K562 (cell line): Measurements from ENCODE around the gene TMEM131L. TPM values are rescaled to one million over a fixed set of nuclear protein-coding genes. Genes with fewer than 3 reads are reported as not detected.

Experiments used
- ATAC-seq: fragments of 200-7000 bp; cut with Tn5 transposase; 3 replicates; pipeline ENCODE4 v1.9.1; 2020; ENCODE audit warnings: moderate library complexity
- BruUV-seq: library from RNA; stranded (reverse); fragments of 400-500 nt; replicated peaks from 2 replicates; lab custom pipeline; 2021; lab: Mats Ljungman, UMichigan
- CTCF ChIA-PET: fragments of 300-600 bp; formaldehyde crosslinking; extraction: SDS; loops from one replicate; lab custom pipeline; 2021; ENCODE audit warnings: low intra/inter-chr PET ratio; lab: Yijun Ruan, JAX
- POLR2A ChIA-PET: fragments of 300-600, 350-650 bp; sonication (Branson Sonifier 250); formaldehyde crosslinking; extraction: SDS; loops from one replicate; lab custom pipeline; 2021; ENCODE audit warnings: antibody characterized with exemption, inconsistent platforms; lab: Yijun Ruan, JAX
- DNase-seq, 4 experiments: peaks; one replicate each; pipeline versions ENCODE4 v3.0.0 to v3.0.0-alpha.2; 2011 to 2018; ENCODE audit warnings: low spot score in 3 of 4, mixed read lengths in 3 of 4; ENCODE audit errors: extremely low read depth in 1 of 4
- FAIRE-seq: peaks from 2 replicates; lab custom pipeline; 2011; peaks lifted over from hg19 to GRCh38; lab: Jason Lieb, UNC
- H2AFZ ChIP-seq: 2 replicates; pipeline ENCODE4 v1.6.0; 2011; ENCODE audit warnings: low read depth, low read length, control low read depth, inconsistent platforms
- H3K27ac ChIP-seq: fragments of 200-600 bp; 3 replicates; pipeline ENCODE4 v1.8.0; 2011; ENCODE audit warnings: low read depth, mild to moderate bottlenecking, control low read depth, inconsistent platforms, low read length, moderate library complexity, mixed read lengths; ENCODE audit errors: extremely low read depth
- H3K27me3 ChIP-seq, 2 experiments: fragments of 300-600 bp in 1 of 2; 2 replicates in 1 of 2; 3 replicates in 1 of 2; pipeline versions ENCODE4 v1.6.0 to v1.8.0; 2011; ENCODE audit warnings: inconsistent platforms in 2 of 2, low read length in 2 of 2, mild to moderate bottlenecking in 1 of 2, mixed read lengths in 1 of 2, moderate library complexity in 1 of 2; ENCODE audit not compliant: control insufficient read depth in 2 of 2, insufficient read depth in 2 of 2
- H3K36me3 ChIP-seq: fragments of 300-600 bp; 3 replicates; pipeline ENCODE4 v1.8.0; 2011; ENCODE audit warnings: mild to moderate bottlenecking, low read length, inconsistent platforms; ENCODE audit not compliant: control insufficient read depth, insufficient read depth
- H3K4me1 ChIP-seq, 2 experiments: fragments of 200-600 bp in 1 of 2; replicated peaks in 1 of 2; 2 replicates in 1 of 2; 3 replicates in 1 of 2; pipeline versions ENCODE4 v1.5.1 to v1.8.0; 2011; ENCODE audit warnings: inconsistent platforms in 2 of 2, low read length in 2 of 2, mild to moderate bottlenecking in 1 of 2, mixed read lengths in 1 of 2, moderate library complexity in 1 of 2; ENCODE audit not compliant: control insufficient read depth in 2 of 2, insufficient read depth in 2 of 2
- H3K4me2 ChIP-seq: 2 replicates; pipeline ENCODE4 v1.6.1; 2011; ENCODE audit warnings: low read length, control low read depth, inconsistent platforms, mixed read lengths; ENCODE audit not compliant: insufficient read depth
- H3K4me3 ChIP-seq: fragments of 200-600 bp; sonication (generic), shearing (Covaris generic); 2 replicates; pipeline ENCODE4 v1.5.1; 2016; ENCODE audit warnings: control low read depth, inconsistent platforms
- H3K79me2 ChIP-seq: fragments of 200-600 bp; 3 replicates; pipeline ENCODE4 v1.8.0; 2011; ENCODE audit warnings: low read length, inconsistent platforms; ENCODE audit not compliant: control insufficient read depth, insufficient read depth
- H3K9ac ChIP-seq, 2 experiments: 2 replicates each; pipeline versions ENCODE4 v1.6.0 to v1.6.1; 2011; ENCODE audit warnings: low read depth in 2 of 2, low read length in 2 of 2, control low read depth in 1 of 2, inconsistent platforms in 1 of 2, mild to moderate bottlenecking in 1 of 2, mixed read lengths in 1 of 2; ENCODE audit not compliant: insufficient read depth in 1 of 2
- H3K9me1 ChIP-seq: one replicate; pipeline ENCODE4 v1.6.0; 2011; ENCODE audit warnings: inconsistent platforms, mild to moderate bottlenecking, low read length, moderate library complexity; ENCODE audit not compliant: control insufficient read depth, insufficient read depth
- H3K9me3 ChIP-seq: replicated peaks from 2 replicates; pipeline ENCODE4 v1.5.1; 2011; ENCODE audit warnings: low read depth, low read length, inconsistent platforms; ENCODE audit not compliant: control insufficient read depth, insufficient read depth
- H4K20me1 ChIP-seq: replicated peaks from 2 replicates; pipeline ENCODE4 v1.6.1; 2011; ENCODE audit warnings: low read length, inconsistent platforms, mixed read lengths; ENCODE audit not compliant: control insufficient read depth, insufficient read depth
- L3MBTL2 ChIP-seq: fragments of 450-650 bp; IDR thresholded peaks from 2 replicates; pipeline ENCODE4 v1.6.1; 2016; ENCODE audit warnings: mild to moderate bottlenecking, moderate library complexity
- SNRNP70 ChIP-seq: fragments of 200-400 bp; formaldehyde crosslinking; optimal IDR thresholded peaks from 2 replicates; pipeline ENCODE3; 2017; ENCODE audit warnings: low read depth, low read length
- ZNF12 ChIP-seq: sonication (generic); formaldehyde crosslinking; IDR thresholded peaks from 2 replicates; pipeline ENCODE4 v1.4.0; 2020; ENCODE audit warnings: mild to moderate bottlenecking, missing genetic modification reagents
- ZNF507 ChIP-seq: conservative IDR thresholded peaks from 2 replicates; pipeline ENCODE4 v1.6.1; 2017; ENCODE audit warnings: missing genetic modification characterization, missing compliant biosample characterization
- WGBS: fragments of 100-300 bp; shearing (Covaris generic); methylation state at CpG from one replicate; pipeline ENCODE4 v1.1.6; 2016; ENCODE audit warnings: low coverage, mixed read lengths; ENCODE audit not compliant: insufficient coverage; ENCODE audit errors: missing lambda C conversion rate; 5-methylcytosine and 5-hydroxymethylcytosine counted together
- in situ Hi-C: fragments of 300-500 bp; cut with MboI; formaldehyde crosslinking; loops from 4 replicates; pipeline ENCODE4 v1.15.0; 2018; ENCODE audit warnings: inconsistent platforms, mixed read lengths
- intact Hi-C: fragments of 100-400 bp; cut with micrococcal nuclease; formaldehyde crosslinking; loops from 2 replicates; pipeline ENCODE4 v1.14.2; 2022
- polyA plus RNA-seq, 8 experiments: library from polyadenylated mRNA; depleted of rRNA in 4 of 8; stranded (reverse) in 5 of 8; unstranded in 3 of 8; fragments of >200 nt; fragmentation: Nextera tagmentation in 2 of 8; fragmentation: Illumina TruSeq in 1 of 8; extraction: Ambion mirVana in 2 of 8; extraction: Trizol in 1 of 8; gene quantifications; 2 replicates each; pipeline versions ENCODE4 v1.2.1 to v1.2.3, GENCODE V29; 2011 to 2014; ENCODE audit warnings: inconsistent platforms in 1 of 8, missing spikeins in 1 of 8
- total RNA-seq, 7 experiments: library from RNA; depleted of rRNA in 6 of 7; stranded (reverse); fragments of >200 nt in 6 of 7; fragmentation: Illumina TruSeq in 2 of 7; extraction: Trizol in 2 of 7; gene quantifications; 2 replicates each; pipeline versions ENCODE4 v1.2.1 to v1.2.3, GENCODE V29; 2011 to 2021; ENCODE audit warnings: low replicate concordance in 1 of 7
- TF ChIP-seq, protein P1 (sequence below): fragments of 450-650 bp; IDR thresholded peaks from 2 replicates; pipeline ENCODE4 v1.6.1; 2016; ENCODE audit warnings: mild to moderate bottlenecking, moderate library complexity

Gene TMEM131L
- total and polyA plus RNA-seq, 9 of the 15 experiments (the other 6 are each of a cell fraction or from before 2014, with no cell fraction given), result 1.2 to 20.8 (median 12.9) TPM

DNA sequence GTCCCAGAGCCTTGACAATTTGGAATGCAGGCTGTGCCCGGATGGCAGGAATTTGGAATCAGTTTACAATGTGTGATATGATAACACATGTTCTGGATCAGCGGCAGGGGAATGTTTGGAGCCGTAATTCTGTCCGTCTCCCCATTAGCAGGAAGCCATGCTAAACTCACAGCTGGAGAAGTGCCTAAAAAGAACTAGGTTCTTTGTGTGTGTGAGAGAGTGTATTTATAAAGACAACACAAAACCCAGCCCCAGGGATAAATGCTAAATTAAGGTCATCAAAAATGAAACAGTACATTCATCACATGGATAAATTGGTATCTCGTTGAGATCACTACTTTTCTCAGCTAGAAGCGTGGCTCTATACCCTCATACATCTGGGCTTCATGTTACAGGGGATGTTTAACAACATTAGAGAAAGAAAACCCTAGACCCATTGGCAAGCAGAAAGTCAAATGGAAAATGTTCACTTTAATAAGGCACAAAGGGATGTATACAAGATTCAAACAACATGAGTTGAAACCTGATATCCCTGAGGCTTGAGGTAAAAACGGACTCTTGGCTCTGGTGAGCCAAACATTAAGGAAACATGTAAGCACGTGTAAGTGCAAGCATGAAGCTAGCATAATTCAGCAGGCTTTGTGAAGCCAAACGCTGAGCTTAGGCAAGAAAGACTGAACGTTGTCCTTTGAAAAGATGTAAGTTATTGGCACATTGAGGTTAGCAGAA is 18.0 kb upstream of the TMEM131L start:
- H2AFZ ChIP-seq, result peak overlapping the region; percentile 63
- no peak for TF ChIP-seq ZNF507 (tag)
- TF ChIP-seq L3MBTL2, result peak; percentile 83
- no peak for TF ChIP-seq ZNF12
- TF ChIP-seq, protein P1, sequence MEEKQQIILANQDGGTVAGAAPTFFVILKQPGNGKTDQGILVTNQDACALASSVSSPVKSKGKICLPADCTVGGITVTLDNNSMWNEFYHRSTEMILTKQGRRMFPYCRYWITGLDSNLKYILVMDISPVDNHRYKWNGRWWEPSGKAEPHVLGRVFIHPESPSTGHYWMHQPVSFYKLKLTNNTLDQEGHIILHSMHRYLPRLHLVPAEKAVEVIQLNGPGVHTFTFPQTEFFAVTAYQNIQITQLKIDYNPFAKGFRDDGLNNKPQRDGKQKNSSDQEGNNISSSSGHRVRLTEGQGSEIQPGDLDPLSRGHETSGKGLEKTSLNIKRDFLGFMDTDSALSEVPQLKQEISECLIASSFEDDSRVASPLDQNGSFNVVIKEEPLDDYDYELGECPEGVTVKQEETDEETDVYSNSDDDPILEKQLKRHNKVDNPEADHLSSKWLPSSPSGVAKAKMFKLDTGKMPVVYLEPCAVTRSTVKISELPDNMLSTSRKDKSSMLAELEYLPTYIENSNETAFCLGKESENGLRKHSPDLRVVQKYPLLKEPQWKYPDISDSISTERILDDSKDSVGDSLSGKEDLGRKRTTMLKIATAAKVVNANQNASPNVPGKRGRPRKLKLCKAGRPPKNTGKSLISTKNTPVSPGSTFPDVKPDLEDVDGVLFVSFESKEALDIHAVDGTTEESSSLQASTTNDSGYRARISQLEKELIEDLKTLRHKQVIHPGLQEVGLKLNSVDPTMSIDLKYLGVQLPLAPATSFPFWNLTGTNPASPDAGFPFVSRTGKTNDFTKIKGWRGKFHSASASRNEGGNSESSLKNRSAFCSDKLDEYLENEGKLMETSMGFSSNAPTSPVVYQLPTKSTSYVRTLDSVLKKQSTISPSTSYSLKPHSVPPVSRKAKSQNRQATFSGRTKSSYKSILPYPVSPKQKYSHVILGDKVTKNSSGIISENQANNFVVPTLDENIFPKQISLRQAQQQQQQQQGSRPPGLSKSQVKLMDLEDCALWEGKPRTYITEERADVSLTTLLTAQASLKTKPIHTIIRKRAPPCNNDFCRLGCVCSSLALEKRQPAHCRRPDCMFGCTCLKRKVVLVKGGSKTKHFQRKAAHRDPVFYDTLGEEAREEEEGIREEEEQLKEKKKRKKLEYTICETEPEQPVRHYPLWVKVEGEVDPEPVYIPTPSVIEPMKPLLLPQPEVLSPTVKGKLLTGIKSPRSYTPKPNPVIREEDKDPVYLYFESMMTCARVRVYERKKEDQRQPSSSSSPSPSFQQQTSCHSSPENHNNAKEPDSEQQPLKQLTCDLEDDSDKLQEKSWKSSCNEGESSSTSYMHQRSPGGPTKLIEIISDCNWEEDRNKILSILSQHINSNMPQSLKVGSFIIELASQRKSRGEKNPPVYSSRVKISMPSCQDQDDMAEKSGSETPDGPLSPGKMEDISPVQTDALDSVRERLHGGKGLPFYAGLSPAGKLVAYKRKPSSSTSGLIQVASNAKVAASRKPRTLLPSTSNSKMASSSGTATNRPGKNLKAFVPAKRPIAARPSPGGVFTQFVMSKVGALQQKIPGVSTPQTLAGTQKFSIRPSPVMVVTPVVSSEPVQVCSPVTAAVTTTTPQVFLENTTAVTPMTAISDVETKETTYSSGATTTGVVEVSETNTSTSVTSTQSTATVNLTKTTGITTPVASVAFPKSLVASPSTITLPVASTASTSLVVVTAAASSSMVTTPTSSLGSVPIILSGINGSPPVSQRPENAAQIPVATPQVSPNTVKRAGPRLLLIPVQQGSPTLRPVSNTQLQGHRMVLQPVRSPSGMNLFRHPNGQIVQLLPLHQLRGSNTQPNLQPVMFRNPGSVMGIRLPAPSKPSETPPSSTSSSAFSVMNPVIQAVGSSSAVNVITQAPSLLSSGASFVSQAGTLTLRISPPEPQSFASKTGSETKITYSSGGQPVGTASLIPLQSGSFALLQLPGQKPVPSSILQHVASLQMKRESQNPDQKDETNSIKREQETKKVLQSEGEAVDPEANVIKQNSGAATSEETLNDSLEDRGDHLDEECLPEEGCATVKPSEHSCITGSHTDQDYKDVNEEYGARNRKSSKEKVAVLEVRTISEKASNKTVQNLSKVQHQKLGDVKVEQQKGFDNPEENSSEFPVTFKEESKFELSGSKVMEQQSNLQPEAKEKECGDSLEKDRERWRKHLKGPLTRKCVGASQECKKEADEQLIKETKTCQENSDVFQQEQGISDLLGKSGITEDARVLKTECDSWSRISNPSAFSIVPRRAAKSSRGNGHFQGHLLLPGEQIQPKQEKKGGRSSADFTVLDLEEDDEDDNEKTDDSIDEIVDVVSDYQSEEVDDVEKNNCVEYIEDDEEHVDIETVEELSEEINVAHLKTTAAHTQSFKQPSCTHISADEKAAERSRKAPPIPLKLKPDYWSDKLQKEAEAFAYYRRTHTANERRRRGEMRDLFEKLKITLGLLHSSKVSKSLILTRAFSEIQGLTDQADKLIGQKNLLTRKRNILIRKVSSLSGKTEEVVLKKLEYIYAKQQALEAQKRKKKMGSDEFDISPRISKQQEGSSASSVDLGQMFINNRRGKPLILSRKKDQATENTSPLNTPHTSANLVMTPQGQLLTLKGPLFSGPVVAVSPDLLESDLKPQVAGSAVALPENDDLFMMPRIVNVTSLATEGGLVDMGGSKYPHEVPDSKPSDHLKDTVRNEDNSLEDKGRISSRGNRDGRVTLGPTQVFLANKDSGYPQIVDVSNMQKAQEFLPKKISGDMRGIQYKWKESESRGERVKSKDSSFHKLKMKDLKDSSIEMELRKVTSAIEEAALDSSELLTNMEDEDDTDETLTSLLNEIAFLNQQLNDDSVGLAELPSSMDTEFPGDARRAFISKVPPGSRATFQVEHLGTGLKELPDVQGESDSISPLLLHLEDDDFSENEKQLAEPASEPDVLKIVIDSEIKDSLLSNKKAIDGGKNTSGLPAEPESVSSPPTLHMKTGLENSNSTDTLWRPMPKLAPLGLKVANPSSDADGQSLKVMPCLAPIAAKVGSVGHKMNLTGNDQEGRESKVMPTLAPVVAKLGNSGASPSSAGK, result peak; percentile 77
- no peak for TF ChIP-seq SNRNP70
- CTCF ChIA-PET, result no interaction called here
- 30% methylated on average over 10 of the region's 10 CpGs for WGBS
- no peaks in the 10 kb centered on the region for H3K36me3 ChIP-seq
- H3K9me3 ChIP-seq, result no peaks in the 10 kb centered on the region
- no peaks in the 10 kb centered on the region for H3K9me1 ChIP-seq
- FAIRE-seq, result peak; percentile 65
- H3K9ac ChIP-seq, result no peak overlapping the region
- H3K27me3 ChIP-seq, result no peaks in the 10 kb centered on the region
- no TSS peak for BruUV-seq
- H4K20me1 ChIP-seq, result no peaks in the 10 kb centered on the region
- POLR2A ChIA-PET, result interaction anchor here (0.8 to 2.4 kb wide), 2 partner anchors 10 to 29 kb away, joined by 3 to 6 read pairs; no protein-coding TSS in a partner anchor
- 0 out of 3 replicates have a peak, but pooled peaks have one; percentile 21 for ATAC-seq
- no peak overlapping the region for H3K4me2 ChIP-seq
- H3K79me2 ChIP-seq, result no peaks in the 10 kb centered on the region
- in situ Hi-C loops, result no loop called here
- intact Hi-C loops, result no loop called here
- peaks cover 0 to 4% of the 10 kb centered on the region in 2 experiments; a peak in 2 of 5 replicates for H3K4me1 ChIP-seq
- DNase-seq, result no peak
- H3K27ac ChIP-seq, result no peak overlapping the region
- no peak overlapping the region for H3K4me3 ChIP-seq
